DOHH2 (cell line): ENCODE results near the gene SPAG16.

Experiments
- CTCF ChIP-seq: fragments of 200-600 bp; sonication (generic); IDR thresholded peaks from one replicate; pipeline ENCODE4 v1.5.1; 2014; ENCODE audit warnings: antibody characterized with exemption, mild to moderate bottlenecking, low read depth, low read length; ENCODE audit not compliant: poor library complexity, severe bottlenecking
- EZH2phosphoT487 ChIP-seq: fragments of 200-600 bp; sonication (generic); IDR thresholded peaks from 2 replicates; pipeline ENCODE4 v1.6.1; 2017; ENCODE audit warnings: borderline replicate concordance, mild to moderate bottlenecking, antibody characterized with exemption, low read length, moderate library complexity, mixed read lengths

- no peak for TF ChIP-seq CTCF
- TF ChIP-seq EZH2phosphoT487, result no peak
These were observed 479.7 kb downstream of the SPAG16 start for GRCh38 chr2:213763963-213764362.
